IMR-90 (cell line): ENCODE data around the gene LRRC4. TPM values are rescaled to one million over a fixed set of nuclear protein-coding genes. Genes with fewer than 3 reads are reported as not detected.

Experiments used
- ATAC-seq: fragments of 200-7000 bp; cut with Tn5 transposase; 2 replicates; pipeline ENCODE4 v1.9.1; 2020; ENCODE audit warnings: low read depth, mild to moderate bottlenecking, moderate library complexity
- BruUV-seq: library from RNA; stranded (reverse); fragments of 400-500 nt; replicated peaks from 2 replicates; lab custom pipeline; 2021; lab: Mats Ljungman, UMichigan
- CTCF ChIA-PET: fragments of 300-600 bp; formaldehyde crosslinking; extraction: SDS; loops from one replicate; lab custom pipeline; 2021; ENCODE audit warnings: antibody characterized with exemption; lab: Yijun Ruan, JAX
- POLR2A ChIA-PET: fragments of 300-600 bp; sonication (Branson Sonifier 250); formaldehyde crosslinking; loops from one replicate; lab custom pipeline; 2022; ENCODE audit warnings: antibody characterized with exemption; ENCODE audit not compliant: unreplicated experiment; lab: Charles Lee
- DNase-seq: peaks from one replicate; pipeline ENCODE4 v3.0.0; 2013
- H2AFZ ChIP-seq: replicated peaks from 2 replicates; pipeline ENCODE3; 2013; ENCODE audit warnings: low read length, mild to moderate bottlenecking; ENCODE audit not compliant: poor library complexity
- H2AK5ac ChIP-seq: 2 replicates; pipeline ENCODE4 v1.6.1; 2013; ENCODE audit warnings: low read depth, low read length, inconsistent platforms
- H2AK9ac ChIP-seq: replicated peaks from 2 replicates; pipeline ENCODE3; 2013; ENCODE audit warnings: mild to moderate bottlenecking, low read depth, low read length, moderate library complexity; ENCODE audit not compliant: poor library complexity
- H2BK120ac ChIP-seq: 2 replicates; pipeline ENCODE4 v1.6.1; 2013; ENCODE audit warnings: low read depth, low read length, inconsistent platforms
- H2BK15ac ChIP-seq: 3 replicates; pipeline ENCODE4 v1.6.1; 2013; ENCODE audit warnings: low read depth, low read length, inconsistent platforms
- H2BK20ac ChIP-seq: 2 replicates; pipeline ENCODE4 v1.6.1; 2013; ENCODE audit warnings: low read depth, mild to moderate bottlenecking, inconsistent platforms, low read length, moderate library complexity
- H2BK5ac ChIP-seq: 2 replicates; pipeline ENCODE4 v1.6.1; 2013; ENCODE audit warnings: mild to moderate bottlenecking, low read depth, low read length, inconsistent platforms; ENCODE audit not compliant: poor library complexity, severe bottlenecking
- H3K14ac ChIP-seq: replicated peaks from 2 replicates; pipeline ENCODE4 v1.6.1; 2013; ENCODE audit warnings: low read depth, low read length, inconsistent platforms
- H3K18ac ChIP-seq: 2 replicates; pipeline ENCODE4 v1.6.1; 2013; ENCODE audit warnings: low read depth, low read length, control low read depth
- H3K23ac ChIP-seq: 2 replicates; pipeline ENCODE4 v1.6.1; 2013; ENCODE audit warnings: low read depth, low read length, inconsistent platforms
- H3K27ac ChIP-seq: 2 replicates; pipeline ENCODE4 v1.5.1; 2013; ENCODE audit warnings: mild to moderate bottlenecking, control low read depth, low read length; ENCODE audit not compliant: insufficient read depth
- H3K27me3 ChIP-seq: 2 replicates; pipeline ENCODE4 v1.6.1; 2013; ENCODE audit warnings: low read length; ENCODE audit not compliant: control insufficient read depth, insufficient read depth
- H3K36me3 ChIP-seq: 2 replicates; pipeline ENCODE4 v1.6.1; 2013; ENCODE audit warnings: low read length, mixed read lengths; ENCODE audit not compliant: control insufficient read depth, insufficient read depth
- H3K4ac ChIP-seq: 2 replicates; pipeline ENCODE4 v1.6.1; 2013; ENCODE audit warnings: low read depth, low read length, inconsistent platforms
- H3K4me1 ChIP-seq: 2 replicates; pipeline ENCODE4 v1.6.1; 2013; ENCODE audit warnings: low read length, mixed read lengths; ENCODE audit not compliant: control insufficient read depth, insufficient read depth
- H3K4me2 ChIP-seq: 2 replicates; pipeline ENCODE4 v1.6.1; 2013; ENCODE audit warnings: low read depth, mild to moderate bottlenecking, control low read depth, low read length, moderate library complexity
- H3K4me3 ChIP-seq: 2 replicates; pipeline ENCODE4 v1.5.1; 2013; ENCODE audit warnings: low read depth, mild to moderate bottlenecking, control low read depth, low read length, moderate library complexity; ENCODE audit not compliant: insufficient read depth
- H3K56ac ChIP-seq: 2 replicates; pipeline ENCODE4 v1.6.1; 2013; ENCODE audit warnings: low read length, inconsistent platforms; ENCODE audit not compliant: insufficient read depth; ENCODE audit errors: extremely low read depth
- H3K79me1 ChIP-seq, 2 experiments: 2 replicates each; pipeline ENCODE4 v1.6.1; 2013; ENCODE audit warnings: low read length in 2 of 2, inconsistent platforms in 1 of 2, low read depth in 1 of 2
- H3K9ac ChIP-seq: 2 replicates; pipeline ENCODE4 v1.6.1; 2013; ENCODE audit warnings: low read depth, low read length, control low read depth
- H3K9me1 ChIP-seq: 2 replicates; pipeline ENCODE4 v1.6.1; 2013; ENCODE audit warnings: low read length, inconsistent platforms; ENCODE audit not compliant: insufficient read depth
- H3K9me3 ChIP-seq: 2 replicates; pipeline ENCODE4 v1.6.1; 2013; ENCODE audit warnings: low read length; ENCODE audit not compliant: control insufficient read depth, insufficient read depth
- H4K20me1 ChIP-seq: 2 replicates; pipeline ENCODE4 v1.6.1; 2013; ENCODE audit warnings: low read length, inconsistent platforms; ENCODE audit not compliant: insufficient read depth
- H4K5ac ChIP-seq: 2 replicates; pipeline ENCODE4 v1.6.1; 2013; ENCODE audit warnings: mild to moderate bottlenecking, low read depth, low read length, control low read depth
- H4K8ac ChIP-seq, 2 experiments: 2 replicates each; pipeline ENCODE4 v1.6.1; 2013; ENCODE audit warnings: low read depth in 2 of 2, low read length in 2 of 2, control low read depth in 1 of 2, inconsistent platforms in 1 of 2
- H4K91ac ChIP-seq: 2 replicates; pipeline ENCODE4 v1.6.1; 2013; ENCODE audit warnings: low read depth, low read length, inconsistent platforms; ENCODE audit not compliant: insufficient read depth
- MAZ ChIP-seq: IDR thresholded peaks from 2 replicates; pipeline ENCODE4 v1.6.1; 2012; ENCODE audit warnings: low read depth, mild to moderate bottlenecking, low read length, improper control_type of control experiment, moderate library complexity, borderline replicate concordance
- MXI1 ChIP-seq: IDR thresholded peaks from 2 replicates; pipeline ENCODE4 v1.6.1; 2012; ENCODE audit warnings: low read depth, mild to moderate bottlenecking, low read length, moderate library complexity, borderline replicate concordance
- WGBS, 2 experiments: methylation state at CpG; one replicate each; pipeline versions ENCODE4 v1.1.5 to v1.1.7; 2013; ENCODE audit warnings: missing lambda C conversion rate in 2 of 2; ENCODE audit not compliant: insufficient read length in 1 of 2; ENCODE audit errors: extremely low coverage in 2 of 2; 5-methylcytosine and 5-hydroxymethylcytosine counted together
- dilution Hi-C: fragments of 300-500 bp; cut with HindIII; formaldehyde crosslinking; loops from one replicate; pipeline ENCODE4 v1.14.3; 2018; ENCODE audit warnings: low sequenced_read_pairs; ENCODE audit not compliant: unreplicated experiment
- in situ Hi-C: fragments of 300-500 bp; cut with MboI; formaldehyde crosslinking; loops from 3 replicates; pipeline ENCODE4 v1.14.3; 2019; ENCODE audit warnings: low sequenced_read_pairs, inconsistent platforms, mixed read lengths
- intact Hi-C: fragments of 100-400 bp; cut with micrococcal nuclease; formaldehyde crosslinking; loops from 2 replicates; pipeline ENCODE4 v1.10.0; 2022
- polyA plus RNA-seq, 3 experiments: library from polyadenylated mRNA; depleted of rRNA; stranded (reverse); fragments of >200 nt; gene quantifications; 2 replicates each; pipeline ENCODE4 v1.2.3, GENCODE V29; 2012; ENCODE audit warnings: low replicate concordance in 1 of 3
- total RNA-seq: library from RNA; depleted of rRNA; stranded (reverse); fragments of >200 nt; gene quantifications from 2 replicates; pipeline ENCODE4 v1.2.3, GENCODE V29; 2012

Gene LRRC4
- total and polyA plus RNA-seq, 2 of the 4 experiments (the other 2 are of a cell fraction): 0.54 to 0.55 TPM

GRCh38 chr7:128066858-128067257 is 35.6 kb upstream of the LRRC4 start:
- no peak overlapping the region for H2AK5ac ChIP-seq
- no peak overlapping the region for H3K4me3 ChIP-seq
- H2AFZ ChIP-seq: no peak overlapping the region
- intact Hi-C loops: no loop called here
- dilution Hi-C loops: no loop called here
- no peak overlapping the region for H2BK20ac ChIP-seq
- H3K14ac ChIP-seq: no peak overlapping the region
- TF ChIP-seq MAZ (no peak), MXI1 (no peak)
- H4K8ac ChIP-seq: no peak overlapping the region
- BruUV-seq: no TSS peak
- POLR2A ChIA-PET: no interaction called here
- no peak overlapping the region for H3K9ac ChIP-seq
- no peak overlapping the region for H3K23ac ChIP-seq
- no peak overlapping the region for H3K4me2 ChIP-seq
- 58% methylated on average over 5 of the region's 5 CpGs; no CpG with 5 or more reads in 1 of the 2 experiments for WGBS, 2 experiments
- no peaks in the 10 kb centered on the region for H3K27me3 ChIP-seq
- no peak overlapping the region for H4K91ac ChIP-seq
- H2BK15ac ChIP-seq: no peak overlapping the region
- in situ Hi-C loops: loop anchor here (25.0 kb wide), 1 partner anchor 355 kb away; no protein-coding TSS in a partner anchor
- peaks cover 29 to 74% of the 10 kb centered on the region in 2 experiments for H3K79me1 ChIP-seq
- no peak overlapping the region for H3K18ac ChIP-seq
- peaks cover 40% of the 10 kb centered on the region for H4K20me1 ChIP-seq
- no peak overlapping the region for H3K27ac ChIP-seq
- CTCF ChIA-PET: interaction anchor here (0.6 to 0.7 kb wide), 2 partner anchors 9 to 159 kb away, joined by 3 read pairs; no protein-coding TSS in a partner anchor
- peaks cover 4% of the 10 kb centered on the region; the same call in 1 of the 2 replicates for H3K36me3 ChIP-seq
- peaks cover 42% of the 10 kb centered on the region for H3K9me1 ChIP-seq
- no peak overlapping the region for H3K56ac ChIP-seq
- ATAC-seq: no peak
- no peak for DNase-seq
- H2BK120ac ChIP-seq: no peak overlapping the region
- no peak overlapping the region for H4K5ac ChIP-seq
- no peak overlapping the region for H2BK5ac ChIP-seq
- H2AK9ac ChIP-seq: no peak overlapping the region
- no peaks in the 10 kb centered on the region for H3K9me3 ChIP-seq
- H3K4me1 ChIP-seq: peaks cover 11% of the 10 kb centered on the region
- H3K4ac ChIP-seq: no peak overlapping the region
